HepG2 (cell line): Measurements from ENCODE around the gene CREG2. TPM values are rescaled to one million over a fixed set of nuclear protein-coding genes. Genes with fewer than 3 reads are reported as not detected.

Source experiments
- ATAC-seq: fragments of 200-7000 bp; cut with Tn5 transposase; 3 replicates; pipeline ENCODE4 v1.9.1; 2020; ENCODE audit warnings: mild to moderate bottlenecking, moderate library complexity
- BruUV-seq: library from RNA; stranded (reverse); fragments of 400-500 nt; replicated peaks from 2 replicates; lab custom pipeline; 2021; lab: Mats Ljungman, UMichigan
- CTCF ChIA-PET: fragments of 300-600 bp; formaldehyde crosslinking; extraction: SDS; loops from one replicate; lab custom pipeline; 2021; ENCODE audit warnings: low total read pairs, inconsistent platforms, low intra/inter-chr PET ratio; lab: Yijun Ruan, JAX
- POLR2A ChIA-PET: fragments of 350-600 bp; sonication (Branson Sonifier 250); formaldehyde crosslinking; loops from one replicate; lab custom pipeline; 2020; ENCODE audit warnings: antibody characterized with exemption, inconsistent platforms; lab: Yijun Ruan, JAX
- DNase-seq: peaks from one replicate; pipeline ENCODE4 v3.0.0-alpha.2; 2015; ENCODE audit warnings: low spot score
- FAIRE-seq: peaks from 3 replicates; lab custom pipeline; 2011; peaks lifted over from hg19 to GRCh38; lab: Jason Lieb, UNC
- H2AFZ ChIP-seq: one replicate; pipeline ENCODE4 v1.6.1; 2011; ENCODE audit warnings: low read length, inconsistent platforms
- H3K27ac ChIP-seq: fragments of 300-600 bp; 3 replicates; pipeline ENCODE4 v1.8.0; 2011; ENCODE audit warnings: mixed run types, mild to moderate bottlenecking, mixed read lengths, low read length, inconsistent platforms; ENCODE audit not compliant: insufficient read depth; ENCODE audit errors: extremely low read length
- H3K27me3 ChIP-seq, 2 experiments: fragments of 200-600 bp in 1 of 2; 2 replicates in 1 of 2; 3 replicates in 1 of 2; pipeline versions ENCODE4 v1.6.0 to v1.8.0; 2011; ENCODE audit warnings: low read length in 2 of 2, mild to moderate bottlenecking in 2 of 2, moderate library complexity in 2 of 2, inconsistent platforms in 1 of 2; ENCODE audit not compliant: insufficient read depth in 2 of 2, control insufficient read depth in 1 of 2
- H3K36me3 ChIP-seq, 2 experiments: fragments of 200-600 bp in 1 of 2; replicated peaks in 1 of 2; 2 replicates in 1 of 2; 3 replicates in 1 of 2; pipeline versions ENCODE4 v1.5.1 to v1.8.0; 2011; ENCODE audit warnings: low read length in 2 of 2, inconsistent platforms in 1 of 2; ENCODE audit not compliant: insufficient read depth in 2 of 2, control insufficient read depth in 1 of 2
- H3K4me1 ChIP-seq: 2 replicates; pipeline ENCODE4 v1.5.1; 2012; ENCODE audit warnings: low read length, inconsistent platforms; ENCODE audit not compliant: insufficient read depth
- H3K4me2 ChIP-seq: 2 replicates; pipeline ENCODE4 v1.6.0; 2011; ENCODE audit warnings: low read depth, low read length, inconsistent platforms
- H3K4me3 ChIP-seq, 3 experiments: fragments of 200-600 bp in 1 of 3; sonication (generic), shearing (Covaris generic) in 1 of 3; replicated peaks in 1 of 3; 2 replicates each; pipeline ENCODE4 v1.5.1; 2011 to 2016; ENCODE audit warnings: low read length in 3 of 3, inconsistent platforms in 2 of 3, low read depth in 2 of 3, mild to moderate bottlenecking in 2 of 3, control low read depth in 1 of 3, mixed read lengths in 1 of 3; ENCODE audit not compliant: insufficient read depth in 1 of 3
- H3K79me2 ChIP-seq: one replicate; pipeline ENCODE4 v1.6.1; 2011; ENCODE audit warnings: low read length, inconsistent platforms; ENCODE audit not compliant: insufficient read depth
- H3K9ac ChIP-seq: 2 replicates; pipeline ENCODE4 v1.6.0; 2011; ENCODE audit warnings: mild to moderate bottlenecking, low read depth, low read length, inconsistent platforms; ENCODE audit not compliant: insufficient read depth
- H3K9me3 ChIP-seq: 2 replicates; pipeline ENCODE4 v1.5.1; 2012; ENCODE audit warnings: mild to moderate bottlenecking, low read length
- H4K20me1 ChIP-seq: 2 replicates; pipeline ENCODE4 v1.6.0; 2011; ENCODE audit warnings: inconsistent platforms, mild to moderate bottlenecking, low read length, moderate library complexity; ENCODE audit not compliant: insufficient read depth
- ISX ChIP-seq: sonication (generic); formaldehyde crosslinking; conservative IDR thresholded peaks from 2 replicates; pipeline ENCODE4 v1.5.0; 2020; ENCODE audit warnings: missing genetic modification reagents
- PRPF4 ChIP-seq: fragments of 200-400 bp; formaldehyde crosslinking; IDR thresholded peaks from 2 replicates; pipeline ENCODE4 v1.6.1; 2016; ENCODE audit warnings: low read length, low read depth; ENCODE audit not compliant: poor library complexity, severe bottlenecking
- SNAPC2 ChIP-seq: sonication (generic); formaldehyde crosslinking; IDR thresholded peaks from 2 replicates; pipeline ENCODE4 v1.8.1; 2022; ENCODE audit warnings: mild to moderate bottlenecking, missing genetic modification reagents
- ZNF326 ChIP-seq: sonication (generic); formaldehyde crosslinking; IDR thresholded peaks from 2 replicates; pipeline ENCODE4 v1.4.0; 2020; ENCODE audit warnings: missing genetic modification reagents, borderline replicate concordance
- whole genome bisulfite sequencing: methylation state at CpG from one replicate; pipeline ENCODE4 v1.1.6; 2017; ENCODE audit warnings: low lambda C conversion rate; 5-methylcytosine and 5-hydroxymethylcytosine counted together
- in situ Hi-C: cut with HindIII; loops from 2 replicates; pipeline ENCODE4 v1.10.0; 2017; ENCODE audit warnings: low pct_unique_long_range_greater_than_20kb; ENCODE audit not compliant: extremely low pct_ligation_motif_present
- intact Hi-C: fragments of 100-400 bp; cut with micrococcal nuclease; formaldehyde crosslinking; loops from one replicate; pipeline ENCODE4 v1.10.0; 2022; ENCODE audit not compliant: unreplicated experiment
- polyA plus RNA-seq, 8 experiments: library from polyadenylated mRNA; depleted of rRNA in 3 of 8; stranded (reverse) in 7 of 8; unstranded in 1 of 8; fragments of >200 nt; fragmentation: Illumina TruSeq in 4 of 8; extraction: Trizol in 4 of 8; gene quantifications; 2 replicates each; pipeline versions ENCODE4 v1.2.1 to v1.2.3, GENCODE V29; 2011 to 2016; ENCODE audit warnings: low read depth in 4 of 8, missing spikeins in 1 of 8, mixed read lengths in 1 of 8; ENCODE audit not compliant: insufficient read depth in 1 of 8
- total RNA-seq, 5 experiments: library from RNA; depleted of rRNA; stranded (reverse); fragments of >200 nt; fragmentation: Illumina TruSeq; extraction: Trizol; gene quantifications; 2 replicates each; pipeline ENCODE4 v1.2.3, GENCODE V29; 2016; ENCODE audit warnings: low read depth in 1 of 5

Gene CREG2
- total and polyA plus RNA-seq, 2 of the 13 experiments (the other 11 are each of a cell fraction or from before 2014, with no cell fraction given): 0.18 to 0.26 TPM

DNA sequence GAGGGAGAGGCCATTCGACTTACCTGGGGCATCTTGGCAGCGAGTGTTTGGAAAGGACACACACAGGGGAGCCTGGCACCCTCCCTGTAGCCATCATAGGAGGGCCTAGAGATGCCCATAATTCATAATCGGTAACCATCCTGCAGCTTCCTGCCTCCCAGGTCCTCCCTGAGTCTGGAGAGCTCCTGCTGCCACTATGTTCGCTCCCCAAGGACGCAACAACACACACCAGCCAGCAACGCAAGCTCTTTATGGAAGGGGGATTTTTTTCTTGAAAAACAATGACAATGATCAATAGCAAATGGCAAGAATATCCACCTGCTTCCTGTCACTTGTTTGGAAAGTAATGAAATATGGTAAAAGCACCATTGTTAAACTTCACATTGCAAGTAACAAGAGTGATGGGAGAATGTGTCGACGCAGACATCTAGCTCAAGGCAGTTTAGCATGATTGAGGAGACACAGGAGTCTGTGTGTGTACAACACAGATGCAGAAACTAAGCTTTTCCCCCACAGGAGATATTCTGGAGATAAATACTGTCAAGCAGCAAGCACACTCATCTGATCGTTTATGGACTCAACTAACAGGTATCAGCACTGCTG, 24.9 kb upstream of the CREG2 start:
- Histone ChIP-seq H3K79me2 (no peaks in the 10 kb centered on the region), H3K27me3 (peaks cover 7 to 66% of the 10 kb centered on the region in 2 experiments; a peak in 4 of 5 replicates), H3K9ac (no peak overlapping the region), H4K20me1 (no peaks in the 10 kb centered on the region), H3K27ac (no peak overlapping the region), H3K4me2 (no peak overlapping the region), H3K4me3 (no peak overlapping the region), H3K36me3 (no peaks in the 10 kb centered on the region), H3K9me3 (peaks cover 8% of the 10 kb centered on the region), H2AFZ (no peak overlapping the region), H3K4me1 (no peaks in the 10 kb centered on the region)
- no TSS peak for BruUV-seq
- ATAC-seq (no peak), DNase-seq (no peak), FAIRE-seq (no peak)
- POLR2A ChIA-PET: no interaction called here
- intact Hi-C loops (loop anchor here (10.0 kb wide), 1 partner anchor 1033 kb away; no protein-coding TSS in a partner anchor), in situ Hi-C loops (no loop called here)
- CTCF ChIA-PET: no interaction called here
- TF ChIP-seq ZNF326 (CRISPR knock-in tag): no peak
- no peak for TF ChIP-seq PRPF4
- no peak for TF ChIP-seq SNAPC2
- 47% methylated on average over 9 of the region's 9 CpGs for WGBS

DNA sequence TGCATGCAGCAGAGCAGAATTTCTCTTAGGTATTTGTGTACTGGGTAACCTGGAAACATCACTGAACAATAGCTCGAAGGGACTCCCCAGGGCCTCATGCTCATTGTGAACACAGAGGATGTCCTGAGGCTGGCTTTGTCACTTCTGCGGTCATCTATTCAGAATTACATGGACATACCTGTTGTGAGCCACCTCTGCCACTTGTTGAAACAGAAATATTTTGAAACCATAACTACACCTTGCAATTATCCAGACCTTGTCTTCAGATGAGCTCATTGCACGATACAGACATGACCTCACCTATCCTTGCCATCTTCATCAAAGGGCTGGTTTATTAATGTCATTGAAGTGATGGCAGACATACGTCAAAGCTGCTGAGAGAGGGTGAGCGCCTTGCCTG, 23.4 kb upstream of the CREG2 start:
- H3K9me3 ChIP-seq: peaks cover 8% of the 10 kb centered on the region
- no peak overlapping the region for H3K27ac ChIP-seq
- ChIA-PET POLR2A (no interaction called here), CTCF (no interaction called here)
- DNase-seq: no peak
- no peak for FAIRE-seq
- no peak overlapping the region for H2AFZ ChIP-seq
- H3K9ac ChIP-seq: no peak overlapping the region
- no TSS peak for BruUV-seq
- intact Hi-C loops: loop anchor here (1.0 to 10.0 kb wide), 2 partner anchors 115 to 1034 kb away; no protein-coding TSS in a partner anchor
- in situ Hi-C loops: no loop called here
- ATAC-seq: no peak
- H3K4me2 ChIP-seq: no peak overlapping the region
- H3K4me1 ChIP-seq: no peaks in the 10 kb centered on the region
- TF ChIP-seq ISX (CRISPR knock-in tag): no peak
- no peaks in the 10 kb centered on the region for H4K20me1 ChIP-seq
- no peaks in the 10 kb centered on the region for H3K36me3 ChIP-seq
- no peaks in the 10 kb centered on the region for H3K79me2 ChIP-seq
- H3K4me3 ChIP-seq: no peak overlapping the region
- WGBS: 53% methylated on average over 5 of the region's 5 CpGs
- H3K27me3 ChIP-seq: peaks cover 4 to 54% of the 10 kb centered on the region in 2 experiments; a peak in 4 of 5 replicates
